Ascending aorta (tissue), 2 donors: ENCODE measurements around the gene GCNT3. TPM values are rescaled to one million over a fixed set of nuclear protein-coding genes. Genes with fewer than 3 reads are reported as not detected.

Experiments used
- DNase-seq, 2 donors: peaks; one replicate each; pipeline ENCODE4 v3.0.0-alpha.2; 2019; ENCODE audit warnings: low spot score in 2 of 2
- H3K27ac ChIP-seq, 2 donors: fragments of 200-600 bp; sonication (generic); one replicate each; pipeline ENCODE4 v1.5.1; 2016 to 2017; ENCODE audit warnings: mild to moderate bottlenecking in 1 of 2
- H3K27me3 ChIP-seq: fragments of 200-600 bp; sonication (generic); one replicate; pipeline ENCODE4 v1.5.1; 2017
- H3K36me3 ChIP-seq, 2 donors: fragments of 200-600 bp; sonication (generic); one replicate each; pipeline ENCODE4 v1.5.1; 2016
- H3K4me1 ChIP-seq, 2 donors: fragments of 200-600 bp; sonication (generic); one replicate each; pipeline ENCODE4 v1.5.1; 2016 to 2017; ENCODE audit warnings: mild to moderate bottlenecking in 1 of 2
- H3K4me3 ChIP-seq, 2 donors: fragments of 200-600 bp; sonication (generic); one replicate each; pipeline ENCODE4 v1.5.1; 2016 to 2017; ENCODE audit warnings: mild to moderate bottlenecking in 1 of 2
- H3K9me3 ChIP-seq, 2 donors: fragments of 200-600 bp; sonication (generic); one replicate each; pipeline ENCODE4 v1.5.1; 2016
- intact Hi-C: fragments of 100-400 bp; cut with DNase I; formaldehyde crosslinking; loops from one replicate; pipeline ENCODE4 v1.15.1; 2023
- total RNA-seq: library from RNA; depleted of rRNA; stranded (reverse); fragments of >200 nt; gene quantifications from one replicate; pipeline ENCODE4 v1.1.0, GENCODE V29; 2016
- TF ChIP-seq, protein P1 (sequence below), 3 experiments: fragments of 200-600 bp in 2 of 3; fragments of 450-650 bp in 1 of 3; sonication (generic) in 2 of 3; IDR thresholded peaks; one replicate each; pipeline ENCODE4 v1.5.1; 2016 to 2019; ENCODE audit warnings: antibody characterized with exemption in 3 of 3, mild to moderate bottlenecking in 1 of 3, moderate library complexity in 1 of 3

Gene GCNT3
- total RNA-seq, 1 donor from 2014 or later = not detected

DNA sequence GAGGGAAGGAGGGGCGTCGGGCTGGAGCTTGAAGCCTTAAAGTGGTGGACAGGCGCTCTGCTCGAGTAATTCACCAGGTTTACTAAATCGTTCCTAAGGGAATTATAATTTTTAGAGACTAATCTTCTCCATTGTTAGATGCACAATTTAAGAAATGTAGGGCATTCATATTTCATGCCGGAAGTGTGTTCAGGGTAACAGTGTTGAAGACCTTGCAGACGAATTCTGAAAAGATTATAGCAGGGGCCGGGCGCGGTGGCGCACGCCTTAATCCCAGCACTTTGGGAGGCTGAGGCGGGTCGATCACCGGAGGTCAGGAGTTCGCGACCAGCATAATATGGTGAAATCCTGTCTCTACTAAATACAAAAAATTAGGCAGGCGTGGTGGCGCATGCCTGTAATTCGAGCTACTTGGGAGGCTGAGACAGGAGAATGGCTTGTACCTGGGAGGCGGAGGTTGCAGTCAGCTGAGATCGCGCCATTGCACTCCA is 46.1 kb downstream of the GCNT3 start:
- peaks cover 5 to 8% of the 10 kb centered on the region in 2 donors for H3K4me1 ChIP-seq
- H3K36me3 ChIP-seq = peaks cover 1 to 13% of the 10 kb centered on the region in 2 donors
- no peak for DNase-seq
- no peaks in the 10 kb centered on the region for H3K9me3 ChIP-seq
- intact Hi-C loops = loop anchor here (1.0 kb wide), 1 partner anchor 32 kb away; the partner anchor contains the start of gene BNIP2
- H3K27me3 ChIP-seq = no peaks in the 10 kb centered on the region
- peak overlapping the region; percentile 83 to 85 for H3K27ac ChIP-seq
- H3K4me3 ChIP-seq = peak overlapping the region; percentile 78 to 97
- TF ChIP-seq, protein P1, sequence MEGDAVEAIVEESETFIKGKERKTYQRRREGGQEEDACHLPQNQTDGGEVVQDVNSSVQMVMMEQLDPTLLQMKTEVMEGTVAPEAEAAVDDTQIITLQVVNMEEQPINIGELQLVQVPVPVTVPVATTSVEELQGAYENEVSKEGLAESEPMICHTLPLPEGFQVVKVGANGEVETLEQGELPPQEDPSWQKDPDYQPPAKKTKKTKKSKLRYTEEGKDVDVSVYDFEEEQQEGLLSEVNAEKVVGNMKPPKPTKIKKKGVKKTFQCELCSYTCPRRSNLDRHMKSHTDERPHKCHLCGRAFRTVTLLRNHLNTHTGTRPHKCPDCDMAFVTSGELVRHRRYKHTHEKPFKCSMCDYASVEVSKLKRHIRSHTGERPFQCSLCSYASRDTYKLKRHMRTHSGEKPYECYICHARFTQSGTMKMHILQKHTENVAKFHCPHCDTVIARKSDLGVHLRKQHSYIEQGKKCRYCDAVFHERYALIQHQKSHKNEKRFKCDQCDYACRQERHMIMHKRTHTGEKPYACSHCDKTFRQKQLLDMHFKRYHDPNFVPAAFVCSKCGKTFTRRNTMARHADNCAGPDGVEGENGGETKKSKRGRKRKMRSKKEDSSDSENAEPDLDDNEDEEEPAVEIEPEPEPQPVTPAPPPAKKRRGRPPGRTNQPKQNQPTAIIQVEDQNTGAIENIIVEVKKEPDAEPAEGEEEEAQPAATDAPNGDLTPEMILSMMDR (IDR thresholded peaks at IDR 0.05) = no peak

DNA sequence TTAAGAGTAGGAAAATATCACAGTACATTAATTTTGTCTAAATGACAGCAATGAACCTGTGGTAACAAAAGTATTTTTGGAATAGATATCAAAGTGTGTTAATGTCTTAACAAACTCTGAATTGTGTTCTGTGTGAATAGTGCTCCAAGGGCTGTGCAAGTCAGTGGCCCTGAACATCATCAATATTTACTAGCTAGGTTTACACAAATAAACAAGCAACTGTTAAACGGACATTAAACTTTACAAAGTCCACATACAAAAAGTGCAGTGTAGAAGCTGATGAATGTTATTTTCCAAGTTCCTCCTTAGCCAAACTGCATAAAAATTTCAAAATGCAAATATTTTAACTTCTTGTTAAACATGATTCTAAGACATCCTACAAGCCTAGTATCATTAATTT is 47.8 kb downstream of the GCNT3 start:
- intact Hi-C loops = no loop called here
- no peaks in the 10 kb centered on the region for H3K27me3 ChIP-seq
- no peaks in the 10 kb centered on the region for H3K9me3 ChIP-seq
- peaks cover 9 to 26% of the 10 kb centered on the region in 2 donors for H3K36me3 ChIP-seq
- H3K4me3 ChIP-seq = no peak overlapping the region
- peaks cover 5 to 8% of the 10 kb centered on the region in 2 donors for H3K4me1 ChIP-seq
- no peak for DNase-seq
- no peak overlapping the region for H3K27ac ChIP-seq
- TF ChIP-seq, protein P1 (IDR thresholded peaks at IDR 0.05) = no peak

DNA sequence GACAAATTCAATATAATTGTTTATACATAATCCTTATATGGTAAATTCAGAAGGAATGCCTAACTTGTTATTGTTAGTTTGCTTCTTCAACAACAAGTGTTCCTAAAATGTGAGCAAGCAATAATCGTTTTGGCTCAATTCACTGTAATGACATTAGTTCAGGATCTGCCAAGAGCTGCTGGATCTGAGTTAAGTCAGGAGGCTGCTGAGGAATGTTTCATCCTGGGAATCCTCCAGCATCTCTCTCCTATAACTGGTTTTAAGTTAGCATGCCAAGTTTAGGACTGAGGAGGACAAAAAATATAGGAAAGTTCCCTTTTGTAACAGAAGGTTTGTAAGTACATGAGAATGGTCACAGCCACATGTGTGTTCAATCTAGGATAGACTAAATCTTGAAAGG is 50.7 kb downstream of the GCNT3 start:
- Histone ChIP-seq H3K27me3 (no peaks in the 10 kb centered on the region), H3K4me3 (no peak overlapping the region), H3K9me3 (no peaks in the 10 kb centered on the region), H3K27ac (no peak overlapping the region), H3K4me1 (no peaks in the 10 kb centered on the region), H3K36me3 (peaks cover 19 to 46% of the 10 kb centered on the region in 2 donors)
- no peak for DNase-seq
- TF ChIP-seq, protein P1 (IDR thresholded peaks at IDR 0.05) = no peak
- intact Hi-C loops = no loop called here

DNA sequence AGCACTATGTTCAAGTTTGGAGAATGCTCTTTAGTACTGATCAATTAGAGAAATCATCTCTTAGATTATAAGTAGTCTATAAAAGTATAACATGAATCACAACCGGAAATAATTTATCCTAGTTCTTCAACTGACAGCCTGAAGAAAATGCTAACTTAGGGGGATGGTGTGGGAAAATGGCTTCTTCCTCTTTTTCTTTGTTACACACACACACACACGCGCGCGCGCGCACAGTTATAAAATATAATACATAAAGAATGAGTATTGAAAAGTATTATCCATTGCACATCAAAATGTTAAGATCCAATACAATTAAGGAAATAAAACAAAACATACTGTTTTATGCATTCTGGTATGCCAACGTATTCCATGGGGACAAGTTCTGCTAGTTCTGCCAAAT is 57.0 kb downstream of the GCNT3 start:
- TF ChIP-seq, protein P1 (IDR thresholded peaks at IDR 0.05) = no peak
- no peak overlapping the region for H3K4me3 ChIP-seq
- intact Hi-C loops = no loop called here
- peaks cover 72 to 74% of the 10 kb centered on the region in 2 donors for H3K36me3 ChIP-seq
- no peaks in the 10 kb centered on the region for H3K27me3 ChIP-seq
- no peak overlapping the region for H3K27ac ChIP-seq
- no peaks in the 10 kb centered on the region for H3K9me3 ChIP-seq
- H3K4me1 ChIP-seq = no peaks in the 10 kb centered on the region
- no peak for DNase-seq

Other genes with a start within 250 kb of the GCNT3 start
- 48.0 TPM for gene MYO1E, start 238.9 kb upstream of the GCNT3 start, total RNA-seq
- gene FAM81A, start 173.6 kb upstream of the GCNT3 start, total RNA-seq = not detected
- 1.4 TPM for gene GTF2A2, start 45.7 kb downstream of the GCNT3 start, total RNA-seq
- 60.1 TPM for gene BNIP2, start 77.5 kb downstream of the GCNT3 start, total RNA-seq